Peyer's patch (tissue), 4 donors: ENCODE data around the gene C9orf152. TPM values are rescaled to one million over a fixed set of nuclear protein-coding genes. Genes with fewer than 3 reads are reported as not detected.
"Not testable (repeated sequence)": the region's sequence is repeated elsewhere in the genome, so short reads cannot be mapped to it uniquely, and the experiment has no call there.

Source experiments
- DNase-seq, 3 donors: peaks; one replicate each; pipeline ENCODE4 v3.0.0-alpha.2; 2017 to 2019
- H3K27ac ChIP-seq, 4 donors: fragments of 200-600 bp; sonication (generic); one replicate each; pipeline ENCODE4 v1.5.1; 2016 to 2019
- H3K27me3 ChIP-seq, 2 donors: fragments of 200-600 bp; sonication (generic); one replicate each; pipeline ENCODE4 v1.5.1; 2019
- H3K36me3 ChIP-seq, 3 donors: fragments of 200-600 bp; sonication (generic); one replicate each; pipeline ENCODE4 v1.5.1; 2016 to 2019
- H3K4me1 ChIP-seq, 4 donors: fragments of 200-600 bp; sonication (generic); one replicate each; pipeline ENCODE4 v1.5.1; 2016 to 2019
- H3K4me3 ChIP-seq, 4 donors: fragments of 200-600 bp; sonication (generic); 1 replicate in 3 of 4; 2 replicates in 1 of 4; pipeline ENCODE4 v1.5.1; 2016 to 2019; ENCODE audit warnings: mild to moderate bottlenecking in 1 of 4
- H3K9me3 ChIP-seq, 4 donors: fragments of 200-600 bp; sonication (generic); one replicate each; pipeline ENCODE4 v1.5.1; 2016 to 2019; ENCODE audit warnings: mild to moderate bottlenecking in 1 of 4
- POLR2A ChIP-seq, 2 donors: fragments of 450-650 bp; IDR thresholded peaks; one replicate each; pipeline ENCODE4 v1.5.1; 2017; ENCODE audit warnings: antibody characterized with exemption in 2 of 2, mild to moderate bottlenecking in 2 of 2, moderate library complexity in 2 of 2
- total RNA-seq, 4 donors: library from RNA; depleted of rRNA; stranded (reverse); fragments of >200 nt; gene quantifications; one replicate each; pipeline ENCODE4 v1.1.0, GENCODE V29; 2016
- TF ChIP-seq, protein P1 (sequence below), 6 experiments: fragments of 450-650 bp in 4 of 6; fragments of 200-600 bp in 2 of 6; sonication (generic) in 1 of 6; IDR thresholded peaks; one replicate each; pipeline ENCODE4 v1.5.1; 2017 to 2019; ENCODE audit warnings: antibody characterized with exemption in 6 of 6, mild to moderate bottlenecking in 3 of 6, moderate library complexity in 1 of 6

C9orf152 gene
- total RNA-seq, 4 donors from 2014 or later, result 9.2 to 12.8 (median 10.9) TPM

GRCh38 chr9:110255034-110255462, 47.1 kb upstream of the C9orf152 start:
- TF ChIP-seq, protein P1, sequence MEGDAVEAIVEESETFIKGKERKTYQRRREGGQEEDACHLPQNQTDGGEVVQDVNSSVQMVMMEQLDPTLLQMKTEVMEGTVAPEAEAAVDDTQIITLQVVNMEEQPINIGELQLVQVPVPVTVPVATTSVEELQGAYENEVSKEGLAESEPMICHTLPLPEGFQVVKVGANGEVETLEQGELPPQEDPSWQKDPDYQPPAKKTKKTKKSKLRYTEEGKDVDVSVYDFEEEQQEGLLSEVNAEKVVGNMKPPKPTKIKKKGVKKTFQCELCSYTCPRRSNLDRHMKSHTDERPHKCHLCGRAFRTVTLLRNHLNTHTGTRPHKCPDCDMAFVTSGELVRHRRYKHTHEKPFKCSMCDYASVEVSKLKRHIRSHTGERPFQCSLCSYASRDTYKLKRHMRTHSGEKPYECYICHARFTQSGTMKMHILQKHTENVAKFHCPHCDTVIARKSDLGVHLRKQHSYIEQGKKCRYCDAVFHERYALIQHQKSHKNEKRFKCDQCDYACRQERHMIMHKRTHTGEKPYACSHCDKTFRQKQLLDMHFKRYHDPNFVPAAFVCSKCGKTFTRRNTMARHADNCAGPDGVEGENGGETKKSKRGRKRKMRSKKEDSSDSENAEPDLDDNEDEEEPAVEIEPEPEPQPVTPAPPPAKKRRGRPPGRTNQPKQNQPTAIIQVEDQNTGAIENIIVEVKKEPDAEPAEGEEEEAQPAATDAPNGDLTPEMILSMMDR (IDR thresholded peaks at IDR 0.05), result no peak
- no peak for TF ChIP-seq POLR2A (IDR thresholded peaks at IDR 0.05)
- no peaks in the 10 kb centered on the region for H3K27me3 ChIP-seq
- peak overlapping the region; percentile 68 to 98 (median 80) for H3K4me3 ChIP-seq
- peak in 1 of 3 donors; percentile 53 for DNase-seq
- H3K9me3 ChIP-seq, result no peaks in the 10 kb centered on the region
- peaks cover 0 to 30% (median 8%) of the 10 kb centered on the region in 4 donors for H3K4me1 ChIP-seq
- peak overlapping the region; percentile 86 to 98 (median 92) for H3K27ac ChIP-seq
- H3K36me3 ChIP-seq, result peaks cover 0 to 8% (median 0%) of the 10 kb centered on the region in 3 donors

DNA sequence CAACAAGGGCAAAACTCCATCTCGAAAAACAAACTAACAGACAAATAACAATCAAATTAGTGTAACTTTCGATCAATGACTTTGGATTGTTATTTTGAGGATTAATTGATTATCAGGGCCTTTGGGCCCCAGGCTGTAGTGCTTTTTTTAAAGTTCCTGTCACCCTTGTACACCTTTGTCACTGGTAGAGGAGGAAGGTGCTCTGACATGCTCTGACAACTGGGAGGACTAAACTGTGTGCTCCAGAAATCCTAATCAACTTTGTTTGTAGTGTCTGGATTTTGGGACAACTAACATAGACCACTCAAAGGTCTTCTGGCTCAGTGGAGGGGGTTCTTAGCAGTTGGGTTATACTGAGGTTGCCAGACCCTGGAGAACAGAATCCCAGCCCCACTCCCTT, 46.5 kb upstream of the C9orf152 start:
- no peak for DNase-seq
- Histone ChIP-seq H3K4me1 (peaks cover 0 to 30% (median 8%) of the 10 kb centered on the region in 4 donors), H3K27me3 (no peaks in the 10 kb centered on the region), H3K4me3 (peak overlapping the region in 2 of 4 donors; percentile 79 to 98), H3K36me3 (peaks cover 0 to 12% (median 0%) of the 10 kb centered on the region in 3 donors), H3K27ac (peak overlapping the region; percentile 86 to 98 (median 92)), H3K9me3 (no peaks in the 10 kb centered on the region)
- TF ChIP-seq, protein P1 (IDR thresholded peaks at IDR 0.05), result no peak
- no peak for TF ChIP-seq POLR2A (IDR thresholded peaks at IDR 0.05)

GRCh38 chr9:110252509-110253139, 44.7 kb upstream of the C9orf152 start:
- peak in 1 of 3 donors; percentile 63 for DNase-seq
- peak overlapping the region in 2 of 4 donors; percentile 36 to 72 for H3K27ac ChIP-seq
- no peaks in the 10 kb centered on the region for H3K9me3 ChIP-seq
- H3K36me3 ChIP-seq, result peaks cover 0 to 24% (median 0%) of the 10 kb centered on the region in 3 donors
- no peaks in the 10 kb centered on the region for H3K27me3 ChIP-seq
- H3K4me1 ChIP-seq, result peaks cover 0 to 18% (median 6%) of the 10 kb centered on the region in 4 donors
- no peak for TF ChIP-seq POLR2A (IDR thresholded peaks at IDR 0.05)
- TF ChIP-seq, protein P1 (IDR thresholded peaks at IDR 0.05), result no peak
- H3K4me3 ChIP-seq, result peak overlapping the region in 1 of 4 donors; percentile 25

DNA sequence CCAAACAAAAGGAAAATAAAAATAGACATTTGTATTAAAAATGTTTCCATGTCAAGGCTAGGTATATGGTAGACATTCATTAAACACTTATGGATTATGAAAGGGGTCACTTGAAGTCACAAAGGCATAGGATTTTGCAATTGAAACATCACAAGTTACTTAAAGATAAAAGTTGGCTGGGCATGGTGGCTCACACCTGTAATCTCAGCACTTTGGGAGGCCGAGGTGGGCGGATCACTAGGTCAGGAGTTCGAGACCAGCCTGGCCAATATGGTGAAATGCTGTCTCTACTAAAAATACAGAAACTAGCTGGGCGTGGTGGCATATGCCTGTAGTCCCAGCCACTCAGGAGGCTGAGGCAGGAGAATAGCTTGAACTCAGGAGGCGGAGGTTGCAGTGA, 43.8 kb upstream of the C9orf152 start:
- peaks cover 0 to 12% (median 0%) of the 10 kb centered on the region in 4 donors for H3K4me1 ChIP-seq
- not testable (repeated sequence) for H3K27me3 ChIP-seq, H3K9me3 ChIP-seq, DNase-seq, H3K27ac ChIP-seq, H3K4me3 ChIP-seq
- H3K36me3 ChIP-seq, result peaks cover 0 to 32% (median 0%) of the 10 kb centered on the region in 3 donors

DNA sequence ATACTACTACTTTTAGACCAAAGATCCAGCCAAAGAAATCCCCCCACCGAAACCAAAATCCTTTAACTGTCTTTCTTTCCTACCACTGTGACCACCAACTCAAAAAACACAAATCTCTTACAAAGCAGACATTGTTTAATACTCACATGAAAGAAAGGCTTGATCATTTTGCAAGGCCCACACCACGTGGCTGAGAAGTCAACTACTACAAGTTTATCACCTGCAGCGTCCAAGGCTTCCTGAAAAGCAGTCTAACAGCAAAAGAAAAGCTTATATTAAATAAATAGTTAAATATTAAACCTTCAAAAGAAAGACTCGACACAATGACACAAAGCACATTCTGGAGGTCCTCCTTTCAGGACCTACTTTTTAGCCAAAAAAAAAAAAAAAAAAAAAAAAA, 43.3 kb upstream of the C9orf152 start:
- Histone ChIP-seq H3K36me3 (peaks cover 0 to 37% (median 0%) of the 10 kb centered on the region in 3 donors), H3K4me1 (peaks cover 0 to 12% (median 0%) of the 10 kb centered on the region in 4 donors), H3K27ac (no peak overlapping the region), H3K9me3 (no peaks in the 10 kb centered on the region), H3K27me3 (no peaks in the 10 kb centered on the region), H3K4me3 (no peak overlapping the region)
- no peak for DNase-seq
- no peak for TF ChIP-seq POLR2A (IDR thresholded peaks at IDR 0.05)
- TF ChIP-seq, protein P1 (IDR thresholded peaks at IDR 0.05), result no peak

DNA sequence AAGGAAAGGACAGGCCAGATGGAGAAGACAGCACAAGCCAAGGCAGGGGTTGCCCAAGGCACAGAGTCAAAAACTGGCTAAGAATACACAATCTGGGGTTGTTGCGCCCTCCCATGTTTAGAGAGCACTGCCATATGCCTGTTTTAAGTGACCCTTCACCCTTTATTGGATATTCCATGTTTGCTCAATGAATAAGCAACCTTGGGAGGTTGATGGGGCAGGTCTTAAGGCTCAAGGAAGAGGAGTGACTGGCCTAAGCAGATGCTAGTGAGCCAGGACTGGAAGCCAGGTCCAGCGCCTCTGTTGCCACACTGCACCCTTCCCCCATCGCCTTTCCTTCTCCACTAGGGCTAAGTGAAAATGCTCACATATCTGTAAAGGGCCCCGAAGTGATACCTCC, 41.6 kb upstream of the C9orf152 start:
- Histone ChIP-seq H3K36me3 (peaks cover 0 to 45% (median 0%) of the 10 kb centered on the region in 3 donors), H3K27ac (peak overlapping the region in 1 of 4 donors; percentile 1), H3K4me3 (no peak overlapping the region), H3K27me3 (no peaks in the 10 kb centered on the region), H3K9me3 (no peaks in the 10 kb centered on the region), H3K4me1 (peaks cover 0 to 12% (median 0%) of the 10 kb centered on the region in 4 donors)
- TF ChIP-seq, protein P1 (IDR thresholded peaks at IDR 0.05), result no peak
- no peak for TF ChIP-seq POLR2A (IDR thresholded peaks at IDR 0.05)
- DNase-seq, result no peak
